HG02870 (cell line): Measurements from ENCODE around the gene CACNA1E.

ENCODE experiments used
- ATAC-seq: cut with Tn5 transposase; IDR thresholded peaks from one replicate; pipeline ENCODE4 v1.9.1; 2021; ENCODE audit warnings: mild to moderate bottlenecking, moderate library complexity; ENCODE audit not compliant: unreplicated experiment

CACNA1E gene

GRCh38 chr1:181559142-181559541 is 75.8 kb downstream of the CACNA1E start:
- ATAC-seq = no peak

GRCh38 chr1:181562395-181562794 is 79.1 kb downstream of the CACNA1E start:
- no peak for ATAC-seq

GRCh38 chr1:181568736-181569135 is 85.4 kb downstream of the CACNA1E start:
- ATAC-seq = no peak

- no peak for ATAC-seq
Measured at GRCh38 chr1:181577475-181577874, 94.2 kb downstream of the CACNA1E start.

GRCh38 chr1:181583598-181583997 is 100.3 kb downstream of the CACNA1E start:
- ATAC-seq = no peak

- ATAC-seq = no peak
Measured at GRCh38 chr1:181587870-181588438, 104.6 kb downstream of the CACNA1E start.

- no peak for ATAC-seq
Measured at GRCh38 chr1:181588631-181589030, 105.3 kb downstream of the CACNA1E start.

GRCh38 chr1:181592255-181592859 is 109.0 kb downstream of the CACNA1E start:
- ATAC-seq = no peak

GRCh38 chr1:181593042-181593441 is 109.7 kb downstream of the CACNA1E start:
- no peak for ATAC-seq

GRCh38 chr1:181594553-181594952 is 111.2 kb downstream of the CACNA1E start:
- ATAC-seq = no peak

GRCh38 chr1:181595234-181595633 is 111.9 kb downstream of the CACNA1E start:
- ATAC-seq = no peak

- ATAC-seq = no peak
Measured at GRCh38 chr1:181601186-181601950, 118.1 kb downstream of the CACNA1E start.

GRCh38 chr1:181603735-181604410 is 120.6 kb downstream of the CACNA1E start:
- no peak for ATAC-seq

- no peak for ATAC-seq
Measured at GRCh38 chr1:181604482-181605249, 121.3 kb downstream of the CACNA1E start.

GRCh38 chr1:181607524-181607923 is 124.2 kb downstream of the CACNA1E start:
- no peak for ATAC-seq

- no peak for ATAC-seq
Measured at GRCh38 chr1:181608386-181608785, 125.1 kb downstream of the CACNA1E start.

- ATAC-seq = no peak
Measured at GRCh38 chr1:181608948-181609347, 125.6 kb downstream of the CACNA1E start.

- no peak for ATAC-seq
Measured at GRCh38 chr1:181612100-181612499, 128.8 kb downstream of the CACNA1E start.

GRCh38 chr1:181618559-181618958 is 135.2 kb downstream of the CACNA1E start:
- ATAC-seq = no peak

GRCh38 chr1:181620183-181620582 is 136.9 kb downstream of the CACNA1E start:
- ATAC-seq = no peak

- no peak for ATAC-seq
Measured at GRCh38 chr1:181623850-181624249, 140.5 kb downstream of the CACNA1E start.
